IMR-90 (cell line): Measurements from ENCODE around the gene CHM. TPM values are rescaled to one million over a fixed set of nuclear protein-coding genes. Genes with fewer than 3 reads are reported as not detected.
"Not testable (repeated sequence)": the region's sequence is repeated elsewhere in the genome, so short reads cannot be mapped to it uniquely, and the experiment has no call there.

Experiments
- ATAC-seq: fragments of 200-7000 bp; cut with Tn5 transposase; 2 replicates; pipeline ENCODE4 v1.9.1; 2020; ENCODE audit warnings: low read depth, mild to moderate bottlenecking, moderate library complexity
- BruUV-seq: library from RNA; stranded (reverse); fragments of 400-500 nt; replicated peaks from 2 replicates; lab custom pipeline; 2021; lab: Mats Ljungman, UMichigan
- CTCF ChIA-PET: fragments of 300-600 bp; formaldehyde crosslinking; extraction: SDS; loops from one replicate; lab custom pipeline; 2021; ENCODE audit warnings: antibody characterized with exemption; lab: Yijun Ruan, JAX
- POLR2A ChIA-PET: fragments of 300-600 bp; sonication (Branson Sonifier 250); formaldehyde crosslinking; loops from one replicate; lab custom pipeline; 2022; ENCODE audit warnings: antibody characterized with exemption; ENCODE audit not compliant: unreplicated experiment; lab: Charles Lee
- DNase-seq: peaks from one replicate; pipeline ENCODE4 v3.0.0; 2013
- H2AFZ ChIP-seq: replicated peaks from 2 replicates; pipeline ENCODE3; 2013; ENCODE audit warnings: low read length, mild to moderate bottlenecking; ENCODE audit not compliant: poor library complexity
- H2AK5ac ChIP-seq: 2 replicates; pipeline ENCODE4 v1.6.1; 2013; ENCODE audit warnings: low read depth, low read length, inconsistent platforms
- H2AK9ac ChIP-seq: replicated peaks from 2 replicates; pipeline ENCODE3; 2013; ENCODE audit warnings: mild to moderate bottlenecking, low read depth, low read length, moderate library complexity; ENCODE audit not compliant: poor library complexity
- H2BK120ac ChIP-seq: 2 replicates; pipeline ENCODE4 v1.6.1; 2013; ENCODE audit warnings: low read depth, low read length, inconsistent platforms
- H2BK15ac ChIP-seq: 3 replicates; pipeline ENCODE4 v1.6.1; 2013; ENCODE audit warnings: low read depth, low read length, inconsistent platforms
- H2BK20ac ChIP-seq: 2 replicates; pipeline ENCODE4 v1.6.1; 2013; ENCODE audit warnings: low read depth, mild to moderate bottlenecking, inconsistent platforms, low read length, moderate library complexity
- H2BK5ac ChIP-seq: 2 replicates; pipeline ENCODE4 v1.6.1; 2013; ENCODE audit warnings: mild to moderate bottlenecking, low read depth, low read length, inconsistent platforms; ENCODE audit not compliant: poor library complexity, severe bottlenecking
- H3K14ac ChIP-seq: replicated peaks from 2 replicates; pipeline ENCODE4 v1.6.1; 2013; ENCODE audit warnings: low read depth, low read length, inconsistent platforms
- H3K18ac ChIP-seq: 2 replicates; pipeline ENCODE4 v1.6.1; 2013; ENCODE audit warnings: low read depth, low read length, control low read depth
- H3K23ac ChIP-seq: 2 replicates; pipeline ENCODE4 v1.6.1; 2013; ENCODE audit warnings: low read depth, low read length, inconsistent platforms
- H3K27ac ChIP-seq: 2 replicates; pipeline ENCODE4 v1.5.1; 2013; ENCODE audit warnings: mild to moderate bottlenecking, control low read depth, low read length; ENCODE audit not compliant: insufficient read depth
- H3K27me3 ChIP-seq: 2 replicates; pipeline ENCODE4 v1.6.1; 2013; ENCODE audit warnings: low read length; ENCODE audit not compliant: control insufficient read depth, insufficient read depth
- H3K36me3 ChIP-seq: 2 replicates; pipeline ENCODE4 v1.6.1; 2013; ENCODE audit warnings: low read length, mixed read lengths; ENCODE audit not compliant: control insufficient read depth, insufficient read depth
- H3K4ac ChIP-seq: 2 replicates; pipeline ENCODE4 v1.6.1; 2013; ENCODE audit warnings: low read depth, low read length, inconsistent platforms
- H3K4me1 ChIP-seq: 2 replicates; pipeline ENCODE4 v1.6.1; 2013; ENCODE audit warnings: low read length, mixed read lengths; ENCODE audit not compliant: control insufficient read depth, insufficient read depth
- H3K4me2 ChIP-seq: 2 replicates; pipeline ENCODE4 v1.6.1; 2013; ENCODE audit warnings: low read depth, mild to moderate bottlenecking, control low read depth, low read length, moderate library complexity
- H3K4me3 ChIP-seq: 2 replicates; pipeline ENCODE4 v1.5.1; 2013; ENCODE audit warnings: low read depth, mild to moderate bottlenecking, control low read depth, low read length, moderate library complexity; ENCODE audit not compliant: insufficient read depth
- H3K56ac ChIP-seq: 2 replicates; pipeline ENCODE4 v1.6.1; 2013; ENCODE audit warnings: low read length, inconsistent platforms; ENCODE audit not compliant: insufficient read depth; ENCODE audit errors: extremely low read depth
- H3K79me1 ChIP-seq, 2 experiments: 2 replicates each; pipeline ENCODE4 v1.6.1; 2013; ENCODE audit warnings: low read length in 2 of 2, inconsistent platforms in 1 of 2, low read depth in 1 of 2
- H3K9ac ChIP-seq: 2 replicates; pipeline ENCODE4 v1.6.1; 2013; ENCODE audit warnings: low read depth, low read length, control low read depth
- H3K9me1 ChIP-seq: 2 replicates; pipeline ENCODE4 v1.6.1; 2013; ENCODE audit warnings: low read length, inconsistent platforms; ENCODE audit not compliant: insufficient read depth
- H3K9me3 ChIP-seq: 2 replicates; pipeline ENCODE4 v1.6.1; 2013; ENCODE audit warnings: low read length; ENCODE audit not compliant: control insufficient read depth, insufficient read depth
- H4K20me1 ChIP-seq: 2 replicates; pipeline ENCODE4 v1.6.1; 2013; ENCODE audit warnings: low read length, inconsistent platforms; ENCODE audit not compliant: insufficient read depth
- H4K5ac ChIP-seq: 2 replicates; pipeline ENCODE4 v1.6.1; 2013; ENCODE audit warnings: mild to moderate bottlenecking, low read depth, low read length, control low read depth
- H4K8ac ChIP-seq, 2 experiments: 2 replicates each; pipeline ENCODE4 v1.6.1; 2013; ENCODE audit warnings: low read depth in 2 of 2, low read length in 2 of 2, control low read depth in 1 of 2, inconsistent platforms in 1 of 2
- H4K91ac ChIP-seq: 2 replicates; pipeline ENCODE4 v1.6.1; 2013; ENCODE audit warnings: low read depth, low read length, inconsistent platforms; ENCODE audit not compliant: insufficient read depth
- RFX5 ChIP-seq: IDR thresholded peaks from 2 replicates; pipeline ENCODE4 v1.8.0; 2012; ENCODE audit warnings: low read depth, mild to moderate bottlenecking, low read length, moderate library complexity
- WGBS, 2 experiments: methylation state at CpG; one replicate each; pipeline versions ENCODE4 v1.1.5 to v1.1.7; 2013; ENCODE audit warnings: missing lambda C conversion rate in 2 of 2; ENCODE audit not compliant: insufficient read length in 1 of 2; ENCODE audit errors: extremely low coverage in 2 of 2; 5-methylcytosine and 5-hydroxymethylcytosine counted together
- dilution Hi-C: fragments of 300-500 bp; cut with HindIII; formaldehyde crosslinking; loops from one replicate; pipeline ENCODE4 v1.14.3; 2018; ENCODE audit warnings: low sequenced_read_pairs; ENCODE audit not compliant: unreplicated experiment
- in situ Hi-C: fragments of 300-500 bp; cut with MboI; formaldehyde crosslinking; loops from 3 replicates; pipeline ENCODE4 v1.14.3; 2019; ENCODE audit warnings: low sequenced_read_pairs, inconsistent platforms, mixed read lengths
- intact Hi-C: fragments of 100-400 bp; cut with micrococcal nuclease; formaldehyde crosslinking; loops from 2 replicates; pipeline ENCODE4 v1.10.0; 2022
- polyA plus RNA-seq, 3 experiments: library from polyadenylated mRNA; depleted of rRNA; stranded (reverse); fragments of >200 nt; gene quantifications; 2 replicates each; pipeline ENCODE4 v1.2.3, GENCODE V29; 2012; ENCODE audit warnings: low replicate concordance in 1 of 3
- total RNA-seq: library from RNA; depleted of rRNA; stranded (reverse); fragments of >200 nt; gene quantifications from 2 replicates; pipeline ENCODE4 v1.2.3, GENCODE V29; 2012

CHM gene
- total and polyA plus RNA-seq, 2 of the 4 experiments (the other 2 are of a cell fraction) = 11.9 to 21.7 TPM

- DNase-seq (no peak), ATAC-seq (no peak)
- Histone ChIP-seq H3K56ac (no peak overlapping the region), H3K79me1 (no peaks in the 10 kb centered on the region), H2BK120ac (no peak overlapping the region), H3K18ac (no peak overlapping the region), H3K27me3 (no peaks in the 10 kb centered on the region), H2BK5ac (no peak overlapping the region), H4K5ac (no peak overlapping the region), H3K9me3 (peaks cover 6% of the 10 kb centered on the region; the same call in 1 of the 2 replicates), H3K14ac (no peak overlapping the region), H3K23ac (no peak overlapping the region), H3K36me3 (peaks cover 5% of the 10 kb centered on the region), H4K91ac (no peak overlapping the region), H3K9ac (no peak overlapping the region), H3K4me3 (no peak overlapping the region), H3K4me2 (no peak overlapping the region), H3K9me1 (no peaks in the 10 kb centered on the region), H2BK15ac (no peak overlapping the region), H4K20me1 (no peaks in the 10 kb centered on the region), H3K4ac (no peak overlapping the region), H2BK20ac (no peak overlapping the region), H2AK9ac (no peak overlapping the region), H3K4me1 (no peaks in the 10 kb centered on the region), H2AK5ac (no peak overlapping the region), H4K8ac (no peak overlapping the region), H3K27ac (no peak overlapping the region), H2AFZ (no peak overlapping the region)
- intact Hi-C loops (no loop called here), dilution Hi-C loops (no loop called here), in situ Hi-C loops (no loop called here)
- ChIA-PET POLR2A (no interaction called here), CTCF (no interaction called here)
- WGBS, 2 experiments = no CpG with 5 or more reads among the region's 1 CpG
- BruUV-seq = no TSS peak
- TF ChIP-seq RFX5 = no peak
Measured at GRCh38 chrX:85941275-85941674, 106.1 kb downstream of the CHM start.

- CTCF ChIA-PET, H2AK9ac ChIP-seq, H3K79me1 ChIP-seq, DNase-seq, H4K8ac ChIP-seq, H3K4me1 ChIP-seq, BruUV-seq, POLR2A ChIA-PET, in situ Hi-C loops, H3K56ac ChIP-seq, H3K36me3 ChIP-seq, H3K23ac ChIP-seq, H2BK20ac ChIP-seq, H3K4me3 ChIP-seq, H3K9me1 ChIP-seq, ATAC-seq, intact Hi-C loops, H4K20me1 ChIP-seq, dilution Hi-C loops, H4K5ac ChIP-seq, H3K18ac ChIP-seq, H3K27ac ChIP-seq, H2BK15ac ChIP-seq, H2BK5ac ChIP-seq, H2AK5ac ChIP-seq, H4K91ac ChIP-seq, H3K9ac ChIP-seq, H3K14ac ChIP-seq, H3K4me2 ChIP-seq, H3K27me3 ChIP-seq, H3K4ac ChIP-seq, H3K9me3 ChIP-seq, H2AFZ ChIP-seq, H2BK120ac ChIP-seq: not testable (repeated sequence)
- WGBS, 2 experiments = no CpG with 5 or more reads among the region's 3 CpGs
Measured at GRCh38 chrX:85939942-85940341, 107.4 kb downstream of the CHM start.
